Erythroblast (primary cell): ENCODE results near the gene DPYSL4.

Experiments
- DNase-seq, 2 experiments: peaks; one replicate each; lab custom pipeline; 2025; lab: John Stamatoyannopoulos, UW
- GATA1 ChIP-seq: IDR thresholded peaks from 2 replicates; pipeline ENCODE4 v1.6.1; 2011; ENCODE audit warnings: low read depth, mild to moderate bottlenecking, control low read depth, low read length, moderate library complexity
- POLR2A ChIP-seq: IDR thresholded peaks from 2 replicates; pipeline ENCODE4 v1.6.1; 2011; ENCODE audit warnings: mild to moderate bottlenecking, low read length

Gene DPYSL4

DNA sequence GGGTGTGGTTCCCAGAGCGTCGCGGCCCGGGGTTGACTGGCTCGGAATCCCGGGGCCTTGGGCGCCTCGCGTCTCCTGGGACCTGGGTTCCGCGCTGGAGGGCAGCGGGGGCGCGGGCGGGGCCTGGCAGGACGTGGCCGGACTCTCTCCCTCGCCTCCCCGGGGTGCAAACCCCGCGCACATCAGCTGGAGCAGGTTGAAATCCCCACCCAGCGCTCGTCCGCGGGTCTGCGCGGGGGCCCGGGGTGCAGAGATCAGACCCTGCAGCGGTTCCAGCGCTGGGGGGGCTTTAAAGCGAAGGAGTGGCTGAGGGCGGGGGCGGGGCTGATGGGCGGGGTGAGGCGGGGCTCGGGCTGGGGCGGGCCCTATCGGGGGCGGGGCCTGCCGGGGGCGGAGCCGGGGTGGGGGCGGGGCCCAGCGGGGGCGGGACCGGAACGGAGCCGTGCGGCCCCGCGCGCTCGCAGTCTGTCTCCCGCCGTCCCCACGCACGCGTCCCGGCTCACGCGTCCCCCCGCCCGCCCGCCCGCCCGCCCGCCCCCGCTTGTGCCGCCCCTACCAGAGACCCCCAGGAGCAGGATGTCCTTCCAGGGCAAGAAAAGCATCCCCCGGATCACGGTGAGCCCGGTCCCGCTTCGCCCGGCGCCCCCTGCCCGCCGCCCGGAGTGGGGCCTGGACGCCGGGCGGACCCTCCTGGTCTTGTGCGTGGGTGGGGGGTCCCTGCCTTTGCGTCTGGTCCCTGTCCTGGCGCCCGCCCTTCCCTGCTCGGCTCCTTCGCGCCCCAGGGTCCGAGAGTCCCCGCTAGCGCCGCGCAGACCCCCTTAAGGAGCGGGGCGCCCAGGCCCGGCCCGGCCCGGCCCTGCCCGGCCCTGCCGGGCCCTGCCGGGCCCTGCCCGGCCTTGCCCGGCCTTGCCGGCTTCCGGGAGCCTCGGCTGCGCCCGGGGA is at the start of gene DPYSL4:
Gene DPYSL4 (plus strand): TSS at position 461 of the 942 bp plus-strand sequence. CDS start 116 bp downstream, at position 577.
- TF ChIP-seq GATA1 (no peak), POLR2A (no peak)
- peak; percentile 25 to 43 for DNase-seq

DNA sequence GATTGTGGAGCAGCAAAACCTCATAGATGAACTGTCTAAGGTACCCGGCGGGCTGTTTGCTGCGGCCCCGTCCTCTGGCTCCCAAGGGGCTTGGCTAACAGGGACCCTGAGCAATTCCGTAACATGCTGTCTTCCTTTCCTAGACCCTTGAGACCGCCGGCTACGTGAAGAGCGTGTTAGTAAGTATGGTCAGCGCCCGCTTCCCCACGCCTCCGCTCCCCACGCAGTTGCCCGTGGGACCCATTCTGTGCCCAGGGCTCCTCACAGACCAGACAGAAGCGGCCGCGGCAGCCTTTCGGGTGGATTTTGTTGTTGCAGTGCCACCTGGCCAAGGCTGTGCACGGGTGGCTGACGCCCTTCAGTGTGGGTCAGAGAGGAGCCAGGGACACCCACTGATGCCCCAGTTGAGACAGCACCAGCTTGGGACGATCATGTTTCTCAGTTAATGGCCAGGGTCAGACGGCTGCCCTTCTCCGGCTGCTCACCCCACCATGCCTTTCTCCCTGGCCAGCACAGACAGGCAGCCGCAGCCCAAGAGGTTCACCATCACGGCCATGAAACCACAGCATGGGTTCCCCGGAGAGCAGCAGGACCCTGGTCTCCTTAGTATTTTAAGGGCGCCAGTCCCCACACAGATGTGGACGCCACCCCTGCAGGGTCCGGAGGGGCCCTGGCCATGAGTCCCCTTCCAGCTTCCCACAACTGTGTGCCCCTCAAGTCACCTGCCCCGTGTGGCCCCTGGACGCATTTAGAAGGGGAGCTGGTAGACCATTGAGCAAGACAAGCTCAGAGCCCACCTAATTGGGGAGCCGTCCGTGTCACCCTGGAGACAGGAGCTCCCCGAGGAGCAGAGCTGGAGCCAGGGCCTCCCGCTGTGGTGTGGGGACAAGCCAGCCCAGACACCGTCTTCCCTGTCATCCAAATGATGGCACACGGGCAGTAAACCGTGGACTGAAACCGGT is 49.4 kb upstream of the DPYSL4 start:
- DNase-seq, result no peak
- TF ChIP-seq POLR2A (no peak), GATA1 (no peak)

DNA sequence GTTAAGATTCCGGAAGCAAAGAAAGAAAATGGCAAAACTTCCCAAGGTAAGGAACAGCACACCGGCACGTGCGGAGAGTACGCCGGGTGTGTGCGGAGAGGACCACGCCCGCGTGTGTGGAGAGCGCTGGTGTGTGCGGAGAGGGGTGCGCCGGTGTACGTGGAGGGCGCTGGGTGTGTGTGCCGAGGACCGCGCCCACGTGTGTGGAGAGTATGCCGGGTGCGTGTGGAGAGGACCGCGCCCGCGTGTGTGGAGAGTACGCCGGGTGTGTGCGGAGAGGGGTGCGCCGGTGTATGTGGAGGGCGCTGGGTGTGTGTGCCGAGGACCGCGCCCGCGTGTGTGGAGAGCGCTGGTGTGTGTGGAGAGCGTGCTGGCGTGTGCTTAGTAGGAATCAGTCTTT is 48.6 kb upstream of the DPYSL4 start:
- no peak for TF ChIP-seq GATA1
- TF ChIP-seq POLR2A, result no peak
- no peak for DNase-seq

DNA sequence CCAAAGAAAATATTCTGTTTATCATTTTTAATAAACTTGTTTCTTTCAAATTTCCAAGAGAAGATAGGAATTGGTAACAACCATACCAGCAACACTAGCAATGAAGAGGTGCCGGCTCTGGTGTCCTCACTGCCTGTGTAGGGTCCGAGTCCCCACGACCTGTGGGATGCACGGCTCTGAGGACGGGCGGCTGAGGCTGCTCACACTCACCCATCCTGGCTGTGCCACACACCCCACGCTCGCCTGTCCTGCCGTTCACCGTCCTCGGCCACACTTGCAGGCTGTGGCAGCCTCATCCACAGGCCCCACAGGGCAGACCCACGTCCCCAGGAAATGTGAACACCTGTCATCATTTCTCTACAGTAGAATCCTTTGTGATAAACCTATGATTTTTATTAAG is 48.2 kb upstream of the DPYSL4 start:
- no peak for DNase-seq
- TF ChIP-seq GATA1 (no peak), POLR2A (no peak)

DNA sequence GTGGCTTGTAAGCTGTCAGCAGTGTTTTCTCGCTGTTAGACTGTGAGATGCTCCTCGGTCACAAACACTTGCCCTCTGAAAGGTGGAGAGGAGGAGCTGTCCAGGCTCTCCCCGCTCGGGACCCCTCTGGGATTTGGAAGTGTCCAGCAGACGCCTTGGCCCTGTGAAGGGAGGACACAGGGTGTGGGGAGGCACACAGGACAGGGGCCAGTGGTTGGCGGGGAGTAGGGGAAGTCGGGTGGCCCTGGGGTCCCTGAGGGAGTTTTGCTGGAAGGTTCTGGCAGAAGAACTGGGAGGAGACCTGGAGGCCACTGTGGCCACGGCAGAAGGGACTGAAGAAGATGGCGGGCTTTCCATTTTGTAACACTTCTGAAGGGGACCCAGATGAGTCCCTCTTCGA is 47.2 kb upstream of the DPYSL4 start:
- no peak for DNase-seq
- TF ChIP-seq GATA1 (no peak), POLR2A (no peak)

DNA sequence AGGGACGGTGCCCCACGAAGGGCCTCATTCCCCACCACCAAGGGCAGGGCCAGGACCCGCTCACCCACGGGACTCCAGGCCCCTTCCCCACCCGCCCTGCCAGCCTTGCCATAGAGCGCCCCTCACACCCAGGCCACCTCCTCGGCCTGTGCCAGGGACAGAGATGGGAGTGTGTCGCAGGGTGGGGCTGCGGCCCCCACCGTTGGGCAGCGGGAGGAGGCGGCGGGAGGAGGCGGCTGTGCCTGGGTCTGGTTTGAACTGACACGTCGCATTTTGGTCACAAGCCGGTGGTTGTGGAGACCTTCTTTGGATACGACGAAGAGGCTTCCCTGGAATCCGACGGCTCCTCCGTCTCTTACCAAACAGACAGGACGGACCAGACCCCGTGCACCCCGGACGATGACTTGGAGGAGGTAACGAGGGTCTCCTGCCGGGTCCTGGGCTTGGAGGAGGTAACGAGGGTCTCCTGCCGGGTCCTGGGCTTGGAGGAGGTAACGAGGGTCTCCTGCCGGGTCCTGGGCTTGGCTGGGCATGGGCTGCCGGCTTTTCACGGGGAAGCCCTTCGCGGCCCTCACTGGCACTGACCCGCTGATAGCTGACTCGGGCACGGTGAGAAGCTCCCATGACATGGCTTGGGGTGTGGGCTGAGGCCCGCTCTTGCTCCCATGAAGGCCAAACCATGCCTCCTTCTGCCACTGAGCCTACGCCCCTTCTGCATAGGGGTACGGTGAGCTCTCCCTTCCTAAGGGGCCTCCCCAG is 46.4 kb upstream of the DPYSL4 start:
- TF ChIP-seq GATA1 (no peak), POLR2A (no peak)

DNA sequence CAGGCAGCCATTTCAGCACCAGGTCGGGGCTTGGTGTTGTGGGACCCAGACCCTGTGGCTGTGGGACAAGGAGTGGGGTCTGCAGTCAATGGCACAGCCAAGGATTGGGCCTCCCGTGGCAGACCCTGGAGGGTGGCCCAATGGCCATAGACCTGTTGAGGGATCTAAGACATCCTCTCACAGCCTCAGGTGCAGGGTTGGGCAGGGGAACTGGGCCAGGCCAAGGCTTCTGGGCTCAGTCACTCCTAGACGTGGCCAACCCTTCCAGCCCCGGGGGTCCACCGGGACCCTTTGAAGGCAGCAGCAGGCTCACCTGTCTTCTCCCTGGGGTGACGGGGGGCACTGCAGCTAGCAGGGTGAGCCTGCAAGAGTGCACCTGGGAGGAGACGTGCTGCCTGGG is 45.7 kb upstream of the DPYSL4 start:
- TF ChIP-seq POLR2A (no peak), GATA1 (no peak)
- DNase-seq, result no peak

More for the DNA sequence above, 46.4 kb upstream of the DPYSL4 start:
- DNase-seq, result no peak

DNA sequence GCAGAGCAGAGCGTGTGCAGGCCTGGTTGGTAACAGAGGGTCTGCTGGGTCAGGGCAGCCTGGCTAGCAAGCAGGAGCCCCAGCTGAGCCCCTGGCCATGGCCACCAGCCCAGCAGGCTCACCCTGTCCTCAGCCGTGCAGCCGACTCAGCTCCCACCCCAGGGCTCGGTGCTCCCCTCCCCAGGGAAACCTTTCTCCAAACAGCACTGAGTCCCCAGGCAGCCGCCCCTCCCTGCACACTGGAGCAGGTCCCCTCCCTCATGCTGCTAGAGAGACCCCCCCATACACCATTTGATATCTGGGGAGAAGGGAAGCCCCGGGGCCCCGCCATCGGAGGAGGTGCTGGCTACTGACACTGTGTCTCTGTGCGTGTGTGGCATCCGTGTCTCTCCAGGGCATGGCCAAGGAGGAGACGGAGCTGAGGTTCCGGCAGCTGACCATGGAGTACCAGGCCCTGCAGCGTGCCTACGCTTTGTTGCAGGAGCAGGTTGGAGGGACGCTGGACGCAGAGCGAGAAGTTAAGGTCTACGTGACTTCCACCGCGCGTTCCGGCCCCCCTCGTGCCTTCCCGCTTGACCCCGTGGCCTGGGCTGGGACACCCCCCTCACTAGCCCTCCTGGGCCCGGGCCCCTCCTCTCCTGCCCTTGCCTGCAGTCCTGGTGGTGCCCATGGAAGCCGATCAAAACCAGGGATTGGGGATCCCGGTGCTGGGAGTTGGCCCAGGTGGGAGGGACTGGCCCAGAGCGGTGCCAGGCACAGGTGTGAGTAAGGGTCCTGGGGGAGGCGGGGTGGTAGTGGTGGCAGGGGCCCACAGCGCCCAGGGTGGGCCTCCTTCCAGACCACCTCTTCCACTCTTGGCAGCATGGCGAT is 45.0 kb upstream of the DPYSL4 start:
- no peak for TF ChIP-seq GATA1
- no peak for TF ChIP-seq POLR2A
- DNase-seq, result no peak

DNA sequence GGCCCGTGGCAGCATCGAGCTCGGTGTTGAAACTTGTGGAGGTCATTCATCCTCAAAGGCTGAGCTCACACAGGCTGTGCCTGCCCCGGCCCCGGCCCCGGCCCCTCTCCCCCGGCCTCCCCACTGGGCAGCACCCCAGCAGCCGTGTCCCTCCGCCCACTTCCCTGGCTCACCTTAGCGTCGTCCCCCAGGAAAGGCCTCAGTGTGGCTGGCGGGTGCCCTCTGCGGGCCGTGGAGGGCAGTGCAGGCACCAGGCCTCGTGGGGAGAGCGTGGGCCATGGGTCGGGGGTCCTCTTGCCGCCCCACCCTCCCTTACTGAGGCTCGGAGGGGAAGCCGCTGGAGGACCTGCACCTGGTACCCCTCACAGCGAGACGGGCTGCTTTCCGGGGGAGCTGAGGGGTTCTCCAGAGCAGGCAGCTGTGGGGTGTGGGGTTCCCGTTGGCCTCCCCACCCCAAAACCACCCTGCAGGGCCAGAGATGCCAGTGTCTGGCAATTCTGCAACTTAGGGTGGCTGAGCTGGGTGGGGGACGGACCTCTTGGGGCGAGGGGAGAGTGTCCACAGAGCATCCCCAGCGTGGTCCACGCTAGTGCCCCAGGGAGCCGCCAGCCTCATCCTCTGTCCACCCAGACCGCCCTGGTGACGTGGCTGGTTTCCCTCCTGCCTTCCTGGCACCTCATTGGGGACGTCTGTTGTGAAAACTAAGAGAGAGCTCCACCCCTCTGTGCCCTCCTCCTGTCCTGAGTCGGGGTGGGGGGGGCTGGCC is 44.2 kb upstream of the DPYSL4 start:
- no peak for TF ChIP-seq POLR2A
- peak in 1 of 2 experiments; percentile 40 for DNase-seq

DNA sequence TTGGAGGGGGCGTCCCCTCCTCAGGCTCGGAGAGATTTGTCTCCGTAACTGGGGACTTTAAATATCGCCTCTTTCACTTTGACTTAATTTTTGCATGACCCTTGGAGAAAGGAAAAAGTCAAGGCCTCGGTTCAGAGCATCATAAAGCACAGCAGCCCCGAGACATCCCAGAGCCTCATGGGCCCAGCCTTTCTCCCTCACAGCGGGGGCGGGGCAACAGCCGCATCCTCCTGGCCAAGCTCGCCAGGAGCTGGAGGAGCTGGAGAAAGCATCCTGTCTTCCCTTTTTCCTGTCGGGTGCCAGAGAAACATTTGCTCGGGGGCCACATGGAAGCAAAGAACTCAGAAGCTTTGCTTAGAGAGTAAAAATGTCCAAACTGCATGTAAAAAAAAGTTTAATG is 43.6 kb upstream of the DPYSL4 start:
- TF ChIP-seq GATA1 (no peak), POLR2A (no peak)
- DNase-seq, result no peak

DNA sequence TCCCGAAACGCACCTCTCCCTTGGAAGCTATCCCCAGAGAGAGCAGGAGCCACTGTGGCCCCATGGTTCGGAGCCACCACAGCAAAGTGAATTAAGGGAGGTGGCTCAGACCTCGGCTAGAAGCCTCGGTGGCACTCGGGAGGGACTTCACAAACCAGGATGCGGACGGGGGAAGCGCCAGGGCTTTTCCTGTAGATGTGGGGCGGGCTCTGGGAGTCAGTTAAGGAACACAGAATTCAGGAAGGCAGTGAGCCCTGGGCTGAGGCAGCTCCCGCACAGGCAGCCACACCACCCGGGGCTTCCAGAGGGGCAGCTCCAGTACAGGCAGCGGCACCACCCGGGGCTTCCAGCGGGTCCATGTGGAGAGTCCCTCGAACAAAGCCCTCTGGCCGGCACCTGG is 42.7 kb upstream of the DPYSL4 start:
- no peak for DNase-seq
- no peak for TF ChIP-seq GATA1
- no peak for TF ChIP-seq POLR2A

DNA sequence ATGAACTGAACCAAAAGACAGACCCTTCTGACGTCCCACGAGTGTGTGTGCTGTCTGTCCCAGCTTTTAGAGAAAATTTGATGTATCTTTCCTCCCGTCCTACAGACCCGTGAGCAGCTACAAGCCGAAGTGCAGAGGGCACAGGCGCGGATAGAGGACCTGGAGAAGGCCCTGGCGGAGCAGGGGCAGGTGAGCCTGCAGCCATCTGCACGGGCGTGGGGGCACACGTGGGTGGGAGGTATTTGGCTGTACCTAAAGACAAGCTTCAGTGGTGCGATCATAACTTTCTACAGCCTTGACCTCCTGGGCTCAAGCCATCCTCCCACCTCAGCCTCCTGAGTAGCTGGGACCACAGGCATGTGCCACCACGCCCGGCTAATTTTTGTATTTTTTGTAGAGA is 41.7 kb upstream of the DPYSL4 start:
- TF ChIP-seq GATA1, result no peak
- no peak for TF ChIP-seq POLR2A

More for the DNA sequence above, 41.7 kb upstream of the DPYSL4 start:
- no peak for DNase-seq
